ENCODE results near the gene GON4L.
"Not testable (repeated sequence)": the region's sequence is repeated elsewhere in the genome, so short reads cannot be mapped to it uniquely, and the experiment has no call there.

The GON4L gene

GRCh38 chr1:155827450-155827849 is 29.6 kb downstream of the GON4L start:
- no peak for DNase-seq

- no peak for DNase-seq
Measured at GRCh38 chr1:155816351-155816750, 40.7 kb downstream of the GON4L start.

- no peak for DNase-seq
Measured at GRCh38 chr1:155813672-155814071, 43.3 kb downstream of the GON4L start.

- no peak for DNase-seq
Measured at GRCh38 chr1:155812878-155813277, 44.1 kb downstream of the GON4L start.

- DNase-seq: no peak
Measured at GRCh38 chr1:155809088-155809487, 47.9 kb downstream of the GON4L start.

- no peak for DNase-seq
Measured at GRCh38 chr1:155801149-155801548, 55.9 kb downstream of the GON4L start.

GRCh38 chr1:155795618-155796017 is 61.4 kb downstream of the GON4L start:
- DNase-seq: not testable (repeated sequence)

GRCh38 chr1:155794605-155795245 is 62.3 kb downstream of the GON4L start:
- no peak for DNase-seq

- no peak for DNase-seq
Measured at GRCh38 chr1:155793213-155793612, 63.8 kb downstream of the GON4L start.

- no peak for DNase-seq
Measured at GRCh38 chr1:155777582-155777981, 79.4 kb downstream of the GON4L start.

- no peak for DNase-seq
Measured at GRCh38 chr1:155776414-155776813, 80.6 kb downstream of the GON4L start.

GRCh38 chr1:155773221-155773620 is 83.8 kb downstream of the GON4L start:
- DNase-seq: no peak

- DNase-seq: no peak
Measured at GRCh38 chr1:155769257-155769656, 87.8 kb downstream of the GON4L start.

- DNase-seq: not testable (repeated sequence)
Measured at GRCh38 chr1:155767399-155767989, 89.5 kb downstream of the GON4L start.

- not testable (repeated sequence) for DNase-seq
Measured at GRCh38 chr1:155763989-155764388, 93.0 kb downstream of the GON4L start.

GRCh38 chr1:155763090-155763815 is 93.8 kb downstream of the GON4L start:
- not testable (repeated sequence) for DNase-seq

GRCh38 chr1:155761736-155762405 is 95.1 kb downstream of the GON4L start:
- no peak for DNase-seq

GRCh38 chr1:155760751-155761475 is 96.1 kb downstream of the GON4L start:
- no peak for DNase-seq

- DNase-seq: no peak
Measured at GRCh38 chr1:155759966-155760630, 96.9 kb downstream of the GON4L start.

- not testable (repeated sequence) for DNase-seq
Measured at GRCh38 chr1:155759017-155759416, 98.0 kb downstream of the GON4L start.

GRCh38 chr1:155748141-155748540 is 108.9 kb downstream of the GON4L start:
- not testable (repeated sequence) for DNase-seq

GRCh38 chr1:155747586-155747985 is 109.4 kb downstream of the GON4L start:
- DNase-seq: not testable (repeated sequence)
